Measurements from ENCODE around the gene RASAL2.
A peak's percentile ranks its signal among the peaks of the same experiment; 100 is the strongest.

RASAL2 gene

DNA sequence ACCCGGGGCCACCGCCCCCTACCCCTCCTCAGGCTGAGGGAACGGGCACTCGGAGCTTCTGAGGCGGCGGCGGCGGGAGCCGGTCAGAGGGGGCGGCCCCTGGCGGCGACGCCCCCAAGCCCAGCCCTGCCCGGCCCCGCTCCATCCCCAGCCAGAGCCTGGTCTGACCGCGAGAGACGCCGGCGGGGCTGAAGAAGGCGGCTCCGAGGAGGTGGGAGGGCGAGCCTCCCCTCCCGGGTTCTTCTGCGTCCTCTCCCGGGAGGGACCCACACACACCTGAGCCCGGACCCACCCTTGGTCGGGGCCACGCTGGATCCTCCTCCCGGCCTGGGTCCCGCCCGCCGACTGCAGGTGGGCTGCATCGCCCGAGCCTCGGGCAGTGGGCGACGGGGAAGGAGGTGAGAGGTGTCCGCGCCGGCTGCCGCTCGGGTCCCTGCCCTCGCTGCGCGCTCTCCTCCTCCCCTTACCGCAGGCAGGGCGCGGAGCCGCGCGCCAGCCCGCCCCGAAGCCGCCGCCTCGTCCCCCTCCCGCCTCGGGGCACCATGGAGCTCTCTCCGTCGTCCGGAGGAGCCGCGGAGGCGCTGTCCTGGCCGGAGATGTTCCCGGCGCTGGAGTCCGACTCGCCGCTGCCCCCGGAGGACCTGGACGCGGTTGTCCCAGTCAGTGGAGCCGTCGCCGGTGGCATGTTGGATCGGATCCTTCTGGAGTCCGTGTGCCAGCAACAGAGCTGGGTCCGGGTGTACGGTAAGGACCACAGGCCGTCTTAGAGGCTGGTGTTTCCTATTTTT, at the start of gene RASAL2:
Gene RASAL2, plus strand, starts transcription at position 154 of the 788 bp plus-strand sequence. Its CDS starts 389 bp downstream, at position 543.
- DNase-seq, result peak; percentile 73

- no peak for DNase-seq
Observed at GRCh38 chr1:178046591-178047270, 47.2 kb upstream of the RASAL2 start.

GRCh38 chr1:178047403-178048093, 46.4 kb upstream of the RASAL2 start:
- DNase-seq, result no peak

DNA sequence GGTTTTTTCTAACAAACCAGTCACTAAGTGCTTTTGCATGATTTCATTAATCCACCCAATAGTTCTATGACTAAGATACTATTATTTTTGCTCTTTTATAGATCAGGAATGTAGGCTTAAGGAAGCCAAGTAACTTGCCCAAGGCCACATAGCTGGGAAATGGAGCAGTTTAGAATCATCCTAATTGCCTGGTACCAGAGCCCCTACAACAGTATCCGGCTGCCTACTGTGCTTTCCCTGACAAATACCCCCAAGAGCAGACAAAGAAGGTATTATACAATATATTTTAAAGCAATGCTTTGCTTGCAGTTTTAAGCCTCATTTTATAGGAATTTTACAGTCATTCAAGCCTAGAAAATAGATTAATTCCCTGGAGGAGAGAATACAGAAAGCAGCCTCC, 45.5 kb upstream of the RASAL2 start:
- DNase-seq, result peak; percentile 30

DNA sequence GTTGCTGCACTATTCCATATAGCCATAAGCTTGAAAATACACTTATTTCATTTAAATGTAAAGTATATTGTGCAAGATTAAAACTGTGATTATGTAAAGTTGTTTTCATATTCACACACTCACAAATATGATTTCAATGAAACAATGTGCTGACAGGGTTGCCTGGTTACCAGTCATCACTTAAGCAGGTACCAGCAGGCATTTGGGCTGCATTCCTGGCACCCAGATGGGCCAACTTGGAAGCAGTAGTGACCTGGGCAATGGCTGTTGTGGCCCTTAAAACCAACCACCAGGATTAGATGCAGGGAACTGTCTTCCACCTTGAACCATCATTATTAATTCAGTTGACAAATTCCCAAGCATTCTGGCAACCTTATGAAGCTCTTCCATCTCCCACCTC, 45.0 kb upstream of the RASAL2 start:
- no peak for DNase-seq

GRCh38 chr1:178050084-178050483, 43.8 kb upstream of the RASAL2 start:
- no peak for DNase-seq

- no peak for DNase-seq
Observed at GRCh38 chr1:178051071-178051470, 42.8 kb upstream of the RASAL2 start.

- DNase-seq, result no peak
Observed at GRCh38 chr1:178052650-178053461, 41.0 kb upstream of the RASAL2 start.

GRCh38 chr1:178055093-178055492, 38.8 kb upstream of the RASAL2 start:
- peak; percentile 45 for DNase-seq

GRCh38 chr1:178055779-178056471, 38.0 kb upstream of the RASAL2 start:
- peak; percentile 43 for DNase-seq

- no peak for DNase-seq
Observed at GRCh38 chr1:178057141-178057765, 36.7 kb upstream of the RASAL2 start.

GRCh38 chr1:178057912-178058534, 35.9 kb upstream of the RASAL2 start:
- peak; percentile 67 for DNase-seq

- DNase-seq, result peak; percentile 87
Observed at GRCh38 chr1:178060789-178061556, 32.9 kb upstream of the RASAL2 start.

DNA sequence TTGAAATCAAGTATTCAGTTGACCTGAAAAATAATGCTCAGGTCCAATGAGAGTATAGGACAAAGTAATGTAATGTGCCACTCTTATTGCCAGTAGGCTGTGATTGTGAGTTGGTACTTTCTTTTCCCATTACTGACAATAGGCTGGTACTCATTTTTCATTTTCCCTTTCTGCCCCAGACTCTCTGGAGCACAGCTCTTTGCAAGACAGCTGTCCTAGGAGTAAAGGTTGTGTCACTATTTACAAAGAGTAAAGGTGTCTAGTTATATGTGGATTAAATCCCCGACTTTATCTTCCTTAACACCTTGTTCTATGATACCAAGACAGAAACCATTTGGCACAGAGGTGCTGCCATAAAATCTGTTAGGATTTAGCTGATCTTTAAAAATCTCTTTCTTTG, 32.3 kb upstream of the RASAL2 start:
- no peak for DNase-seq

- DNase-seq, result no peak
Observed at GRCh38 chr1:178064191-178064821, 29.6 kb upstream of the RASAL2 start.

- no peak for DNase-seq
Observed at GRCh38 chr1:178065250-178065649, 28.7 kb upstream of the RASAL2 start.

DNA sequence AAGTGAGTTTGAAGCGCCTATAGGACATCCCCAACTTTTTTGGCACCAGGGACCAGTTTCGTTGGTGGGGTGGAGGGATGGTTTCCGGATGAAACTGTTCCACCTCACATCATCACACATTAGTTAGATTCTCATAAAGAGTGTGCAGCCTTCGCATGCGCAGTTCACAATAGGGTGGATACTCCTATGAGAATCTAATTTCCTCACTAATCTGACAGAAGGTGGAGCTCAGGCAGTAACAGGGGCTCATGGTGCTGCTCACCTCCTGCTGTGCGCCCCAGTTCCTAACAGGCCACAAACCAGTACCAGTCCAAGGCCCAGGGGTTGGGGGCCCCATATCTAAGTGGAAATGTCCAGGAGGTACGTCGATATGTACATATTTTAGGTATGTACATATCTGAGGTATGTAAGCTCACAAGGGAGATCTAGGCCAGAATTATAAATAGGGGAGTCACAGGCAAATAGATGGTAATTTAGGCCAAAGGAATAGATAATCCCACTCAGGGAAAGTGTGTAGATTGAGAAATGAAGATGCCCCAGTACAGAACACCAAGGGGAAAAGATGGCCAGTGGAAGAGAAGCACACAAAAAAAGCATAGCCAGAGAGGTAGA, 27.5 kb upstream of the RASAL2 start:
- no peak for DNase-seq

GRCh38 chr1:178066908-178067614, 26.8 kb upstream of the RASAL2 start:
- DNase-seq, result no peak

GRCh38 chr1:178071811-178072210, 22.1 kb upstream of the RASAL2 start:
- no peak for DNase-seq

All from EL (cell line).